RWPE2 (cell line): Measurements from ENCODE around the gene RAD21L1.

Experiments
- ATAC-seq: fragments of 200-7000 bp; cut with Tn5 transposase; 3 replicates; pipeline ENCODE4 v1.9.1; 2021; ENCODE audit warnings: low read depth
- DNase-seq: peaks from one replicate; pipeline ENCODE4 v3.0.0-alpha.2; 2020; ENCODE audit warnings: low spot score
- H3K27ac ChIP-seq: fragments of 450-650 bp; 2 replicates; pipeline ENCODE4 v1.5.1; 2017; ENCODE audit warnings: mild to moderate bottlenecking; ENCODE audit not compliant: poor library complexity, severe bottlenecking
- H3K27me3 ChIP-seq: fragments of 250-450 bp; sonication (Bioruptor Pico); 2 replicates; pipeline ENCODE4 v1.5.1; 2021; ENCODE audit warnings: mild to moderate bottlenecking, moderate library complexity; ENCODE audit not compliant: insufficient read depth, poor library complexity, severe bottlenecking
- H3K36me3 ChIP-seq: fragments of 250-450 bp; sonication (Bioruptor Pico); 2 replicates; pipeline ENCODE4 v1.5.1; 2020; ENCODE audit warnings: low read depth, mild to moderate bottlenecking, moderate library complexity
- H3K4me1 ChIP-seq: fragments of 250-450 bp; sonication (Bioruptor Pico); 2 replicates; pipeline ENCODE4 v1.5.1; 2021; ENCODE audit warnings: mild to moderate bottlenecking, moderate library complexity; ENCODE audit not compliant: insufficient read depth, poor library complexity, severe bottlenecking
- H3K4me3 ChIP-seq: fragments of 250-450 bp; sonication (Bioruptor Pico); 2 replicates; pipeline ENCODE4 v1.5.1; 2021; ENCODE audit warnings: mild to moderate bottlenecking, moderate library complexity; ENCODE audit not compliant: severe bottlenecking
- H3K9me3 ChIP-seq: fragments of 250-450 bp; sonication (Bioruptor Pico); 2 replicates; pipeline ENCODE4 v1.5.1; 2021; ENCODE audit warnings: mild to moderate bottlenecking, moderate library complexity; ENCODE audit not compliant: severe bottlenecking
- TF ChIP-seq, protein P1 (sequence below): fragments of 450-650 bp; IDR thresholded peaks from one replicate; pipeline ENCODE4 v1.5.1; 2017; ENCODE audit warnings: mild to moderate bottlenecking, moderate library complexity; ENCODE audit not compliant: poor library complexity, severe bottlenecking

Gene RAD21L1

GRCh38 chr20:1292620-1293019 lies 66.8 kb downstream of the RAD21L1 start:
- Histone ChIP-seq H3K27ac (no peak overlapping the region), H3K4me1 (no peaks in the 10 kb centered on the region), H3K4me3 (no peak overlapping the region), H3K36me3 (no peaks in the 10 kb centered on the region), H3K27me3 (no peaks in the 10 kb centered on the region), H3K9me3 (no peaks in the 10 kb centered on the region)
- TF ChIP-seq, protein P1, sequence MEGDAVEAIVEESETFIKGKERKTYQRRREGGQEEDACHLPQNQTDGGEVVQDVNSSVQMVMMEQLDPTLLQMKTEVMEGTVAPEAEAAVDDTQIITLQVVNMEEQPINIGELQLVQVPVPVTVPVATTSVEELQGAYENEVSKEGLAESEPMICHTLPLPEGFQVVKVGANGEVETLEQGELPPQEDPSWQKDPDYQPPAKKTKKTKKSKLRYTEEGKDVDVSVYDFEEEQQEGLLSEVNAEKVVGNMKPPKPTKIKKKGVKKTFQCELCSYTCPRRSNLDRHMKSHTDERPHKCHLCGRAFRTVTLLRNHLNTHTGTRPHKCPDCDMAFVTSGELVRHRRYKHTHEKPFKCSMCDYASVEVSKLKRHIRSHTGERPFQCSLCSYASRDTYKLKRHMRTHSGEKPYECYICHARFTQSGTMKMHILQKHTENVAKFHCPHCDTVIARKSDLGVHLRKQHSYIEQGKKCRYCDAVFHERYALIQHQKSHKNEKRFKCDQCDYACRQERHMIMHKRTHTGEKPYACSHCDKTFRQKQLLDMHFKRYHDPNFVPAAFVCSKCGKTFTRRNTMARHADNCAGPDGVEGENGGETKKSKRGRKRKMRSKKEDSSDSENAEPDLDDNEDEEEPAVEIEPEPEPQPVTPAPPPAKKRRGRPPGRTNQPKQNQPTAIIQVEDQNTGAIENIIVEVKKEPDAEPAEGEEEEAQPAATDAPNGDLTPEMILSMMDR, result no peak
- ATAC-seq (no peak), DNase-seq (no peak)

GRCh38 chr20:1293641-1294379 lies 68.0 kb downstream of the RAD21L1 start:
- no peaks in the 10 kb centered on the region for H3K4me1 ChIP-seq
- H3K27me3 ChIP-seq, result no peaks in the 10 kb centered on the region
- no peak overlapping the region for H3K4me3 ChIP-seq
- no peaks in the 10 kb centered on the region for H3K36me3 ChIP-seq
- no peaks in the 10 kb centered on the region for H3K9me3 ChIP-seq
- TF ChIP-seq, protein P1, result no peak
- H3K27ac ChIP-seq, result no peak overlapping the region
- ATAC-seq, result no peak
- DNase-seq, result no peak

- TF ChIP-seq, protein P1, result no peak
- H3K4me3 ChIP-seq, result no peak overlapping the region
Observed at GRCh38 chr20:1294497-1294896, 68.7 kb downstream of the RAD21L1 start.

GRCh38 chr20:1295276-1295930 lies 69.6 kb downstream of the RAD21L1 start:
- Histone ChIP-seq H3K4me3 (no peak overlapping the region), H3K27me3 (no peaks in the 10 kb centered on the region), H3K9me3 (no peaks in the 10 kb centered on the region)

More at GRCh38 chr20:1294497-1294896, 68.7 kb downstream of the RAD21L1 start:
- H3K27me3 ChIP-seq, result no peaks in the 10 kb centered on the region
- no peaks in the 10 kb centered on the region for H3K4me1 ChIP-seq
- H3K9me3 ChIP-seq, result no peaks in the 10 kb centered on the region
- no peak for ATAC-seq
- no peak for DNase-seq
- H3K36me3 ChIP-seq, result no peaks in the 10 kb centered on the region
- no peak overlapping the region for H3K27ac ChIP-seq

More at GRCh38 chr20:1295276-1295930, 69.6 kb downstream of the RAD21L1 start:
- ATAC-seq (no peak), DNase-seq (no peak)
- no peaks in the 10 kb centered on the region for H3K4me1 ChIP-seq
- no peaks in the 10 kb centered on the region for H3K36me3 ChIP-seq
- H3K27ac ChIP-seq, result no peak overlapping the region
- TF ChIP-seq, protein P1, result no peak
